ENCODE measurements around the gene ABCA7. TPM values are rescaled to one million over a fixed set of nuclear protein-coding genes. Genes with fewer than 3 reads are reported as not detected.
A peak's percentile ranks its signal among the peaks of the same experiment; 100 is the strongest.

ABCA7 gene
- total RNA-seq, 2 experiments from 2014 or later, result 28.3 to 29.3 TPM

GRCh38 chr19:996051-996838 lies 43.7 kb upstream of the ABCA7 start:
- Mint-ChIP-seq H3K4me1 (ENCODE audit: low read depth) (peaks cover 12% of the 10 kb centered on the region), H3K27me3 (peaks cover 26% of the 10 kb centered on the region), H3K27ac (peak overlapping the region; percentile 8), H3K4me3 (peak overlapping the region; percentile 46), H3K9me3 (no peaks in the 10 kb centered on the region), H3K36me3 (peaks cover 6% of the 10 kb centered on the region)
- peak; percentile 82 for DNase-seq
- CTCF ChIA-PET, result interaction anchor here (0.5 to 2.8 kb wide), 4 partner anchors 99 to 316 kb away, joined by 3 to 8 read pairs (median 3); partner anchors contain the start of genes CIRBP and POLR2E
- POLR2A ChIA-PET, result interaction anchor here (0.5 to 1.0 kb wide), 2 partner anchors 12 to 51 kb away, joined by 3 to 4 read pairs; partner anchors contain the start of gene WDR18
- intact Hi-C loops (cut with micrococcal nuclease), result no loop called here

GRCh38 chr19:998064-998463 lies 41.8 kb upstream of the ABCA7 start:
- POLR2A ChIA-PET, result no interaction called here
- peak overlapping the region; percentile 3 for H3K27ac Mint-ChIP-seq
- intact Hi-C loops (cut with micrococcal nuclease), result no loop called here
- no peak overlapping the region for H3K4me3 Mint-ChIP-seq
- H3K36me3 Mint-ChIP-seq, result peaks cover 3% of the 10 kb centered on the region
- peaks cover 15% of the 10 kb centered on the region for H3K4me1 Mint-ChIP-seq (ENCODE audit: low read depth)
- peaks cover 31% of the 10 kb centered on the region for H3K27me3 Mint-ChIP-seq
- H3K9me3 Mint-ChIP-seq, result no peaks in the 10 kb centered on the region
- CTCF ChIA-PET, result interaction anchor here (1.2 to 2.8 kb wide), 2 partner anchors 9 to 135 kb away, joined by 3 to 8 read pairs; no protein-coding TSS in a partner anchor
- DNase-seq, result no peak

GRCh38 chr19:999379-999719 lies 40.6 kb upstream of the ABCA7 start:
- CTCF ChIA-PET, result interaction anchor here (1.2 to 1.5 kb wide), 2 partner anchors 10 to 15 kb away, joined by 3 read pairs; partner anchors contain the start of gene WDR18
- POLR2A ChIA-PET, result interaction anchor here (1.2 kb wide), 1 partner anchor 16 kb away, joined by 3 read pairs; no protein-coding TSS in a partner anchor
- Mint-ChIP-seq H3K4me1 (ENCODE audit: low read depth) (peaks cover 15% of the 10 kb centered on the region), H3K36me3 (peaks cover 3% of the 10 kb centered on the region), H3K4me3 (no peak overlapping the region), H3K27ac (no peak overlapping the region), H3K9me3 (no peaks in the 10 kb centered on the region), H3K27me3 (peaks cover 31% of the 10 kb centered on the region)
- intact Hi-C loops (cut with micrococcal nuclease), result no loop called here
- no peak for DNase-seq

- POLR2A ChIA-PET, result no interaction called here
- DNase-seq, result peak; percentile 86
- no peak within 1 kb of the TSS for H3K4me3 Mint-ChIP-seq
These were observed 39.8 kb upstream of the ABCA7 start, which contains the start of gene GRIN3B for GRCh38 chr19:1000095-1000494. TSS of gene GRIN3B (plus strand) at chr19:1000419. CDS start at chr19:1000438, 19 bp downstream.

GRCh38 chr19:1000591-1001537 lies 39.0 kb upstream of the ABCA7 start:
- Mint-ChIP-seq H3K4me3 (no peak overlapping the region), H3K36me3 (peaks cover 3% of the 10 kb centered on the region), H3K9me3 (no peaks in the 10 kb centered on the region), H3K4me1 (ENCODE audit: low read depth) (peaks cover 15% of the 10 kb centered on the region), H3K27me3 (peaks cover 31% of the 10 kb centered on the region), H3K27ac (no peak overlapping the region)
- intact Hi-C loops (cut with micrococcal nuclease), result loop anchor here (1.0 to 2.0 kb wide), 3 partner anchors 20 to 240 kb away; partner anchors contain the start of genes ATP5F1D, RNU6-2 and TMEM259
- POLR2A ChIA-PET, result interaction anchor here (0.9 to 1.0 kb wide), 2 partner anchors 12 to 79 kb away, joined by 3 read pairs; no protein-coding TSS in a partner anchor
- DNase-seq, result no peak
- CTCF ChIA-PET, result interaction anchor here (0.5 to 1.6 kb wide), 8 partner anchors 24 to 243 kb away, joined by 3 to 6 read pairs (median 3); partner anchors contain the start of gene CFD

More at GRCh38 chr19:1000095-1000494, 39.8 kb upstream of the ABCA7 start, which contains the start of gene GRIN3B:
- CTCF ChIA-PET, result interaction anchor here (0.9 to 1.6 kb wide), 4 partner anchors 16 to 244 kb away, joined by 3 to 6 read pairs (median 3); partner anchors contain the start of gene WDR18
- Mint-ChIP-seq H3K27me3 (peaks cover 31% of the 10 kb centered on the region), H3K4me1 (ENCODE audit: low read depth) (peaks cover 15% of the 10 kb centered on the region), H3K9me3 (no peaks in the 10 kb centered on the region), H3K27ac (no peak within 1 kb of the TSS), H3K36me3 (peaks cover 3% of the 10 kb centered on the region)
- intact Hi-C loops (cut with micrococcal nuclease), result loop anchor here (2.0 kb wide), 2 partner anchors 21 to 241 kb away; partner anchors contain the start of genes ATP5F1D, RNU6-2 and TMEM259

- Mint-ChIP-seq H3K4me1 (ENCODE audit: low read depth) (peaks cover 11% of the 10 kb centered on the region), H3K27ac (no peak overlapping the region), H3K36me3 (no peaks in the 10 kb centered on the region), H3K27me3 (peaks cover 29% of the 10 kb centered on the region), H3K9me3 (no peaks in the 10 kb centered on the region), H3K4me3 (no peak overlapping the region)
- intact Hi-C loops (cut with micrococcal nuclease), result loop anchor here (1.0 to 2.0 kb wide), 3 partner anchors 19 to 239 kb away; partner anchors contain the start of genes ATP5F1D, RNU6-2 and TMEM259
- ChIA-PET POLR2A (interaction anchor here (0.9 to 1.0 kb wide), 2 partner anchors 11 to 79 kb away, joined by 3 read pairs; no protein-coding TSS in a partner anchor), CTCF (interaction anchor here (0.7 to 1.6 kb wide), 6 partner anchors 23 to 242 kb away, joined by 3 to 6 read pairs (median 3); partner anchors contain the start of gene CFD)
- peak; percentile 78 for DNase-seq
These were observed 38.3 kb upstream of the ABCA7 start for GRCh38 chr19:1001538-1002166.

GRCh38 chr19:1002600-1002999 lies 37.3 kb upstream of the ABCA7 start:
- Mint-ChIP-seq H3K9me3 (no peaks in the 10 kb centered on the region), H3K27me3 (peaks cover 27% of the 10 kb centered on the region), H3K27ac (no peak overlapping the region), H3K4me1 (ENCODE audit: low read depth) (peaks cover 9% of the 10 kb centered on the region), H3K36me3 (no peaks in the 10 kb centered on the region), H3K4me3 (no peak overlapping the region)
- DNase-seq, result no peak
- intact Hi-C loops (cut with micrococcal nuclease), result no loop called here
- POLR2A ChIA-PET, result interaction anchor here (0.7 kb wide), 1 partner anchor 37 kb away, joined by 3 read pairs; no protein-coding TSS in a partner anchor
- CTCF ChIA-PET, result interaction anchor here (0.5 to 1.0 kb wide), 2 partner anchors 88 to 146 kb away, joined by 3 read pairs; no protein-coding TSS in a partner anchor

GRCh38 chr19:1003283-1003682 lies 36.6 kb upstream of the ABCA7 start:
- ChIA-PET POLR2A (no interaction called here), CTCF (interaction anchor here (1.0 kb wide), 1 partner anchor 147 kb away, joined by 3 read pairs; no protein-coding TSS in a partner anchor)
- H3K4me1 Mint-ChIP-seq (ENCODE audit: low read depth), result peaks cover 5% of the 10 kb centered on the region
- H3K27me3 Mint-ChIP-seq, result peaks cover 21% of the 10 kb centered on the region
- peaks cover under 1% of the 10 kb centered on the region for H3K36me3 Mint-ChIP-seq
- no peak for DNase-seq
- intact Hi-C loops (cut with micrococcal nuclease), result no loop called here
- no peak overlapping the region for H3K27ac Mint-ChIP-seq
- H3K9me3 Mint-ChIP-seq, result no peaks in the 10 kb centered on the region
- H3K4me3 Mint-ChIP-seq, result no peak overlapping the region

GRCh38 chr19:1004204-1004802 lies 35.6 kb upstream of the ABCA7 start:
- ChIA-PET CTCF (no interaction called here), POLR2A (no interaction called here)
- H3K36me3 Mint-ChIP-seq, result peaks cover 2% of the 10 kb centered on the region
- H3K4me3 Mint-ChIP-seq, result no peak overlapping the region
- peaks cover 5% of the 10 kb centered on the region for H3K4me1 Mint-ChIP-seq (ENCODE audit: low read depth)
- H3K27ac Mint-ChIP-seq, result no peak overlapping the region
- no peak for DNase-seq
- peaks cover 13% of the 10 kb centered on the region for H3K27me3 Mint-ChIP-seq
- no peaks in the 10 kb centered on the region for H3K9me3 Mint-ChIP-seq
- intact Hi-C loops (cut with micrococcal nuclease), result no loop called here

- no peak for DNase-seq
- intact Hi-C loops (cut with micrococcal nuclease), result no loop called here
- Mint-ChIP-seq H3K27ac (no peak overlapping the region), H3K9me3 (no peaks in the 10 kb centered on the region), H3K4me3 (no peak overlapping the region), H3K27me3 (peaks cover 8% of the 10 kb centered on the region), H3K36me3 (peaks cover 2% of the 10 kb centered on the region), H3K4me1 (ENCODE audit: low read depth) (peaks cover 5% of the 10 kb centered on the region)
- ChIA-PET POLR2A (no interaction called here), CTCF (interaction anchor here (0.6 to 1.8 kb wide), 2 partner anchors 16 to 23 kb away, joined by 5 read pairs; no protein-coding TSS in a partner anchor)
These were observed 34.9 kb upstream of the ABCA7 start for GRCh38 chr19:1004803-1005664.
